Endodermal cell (in vitro differentiated cells): Measurements from ENCODE around the gene MARCHF5. TPM values are rescaled to one million over a fixed set of nuclear protein-coding genes. Genes with fewer than 3 reads are reported as not detected.
"Not testable (repeated sequence)": the region's sequence is repeated elsewhere in the genome, so short reads cannot be mapped to it uniquely, and the experiment has no call there.

Experiments used
- DNase-seq: peaks from one replicate; pipeline ENCODE4 v3.0.0-alpha.2; 2017
- H3K27ac ChIP-seq: 2 replicates; pipeline ENCODE4 v1.5.1; 2013; ENCODE audit warnings: mild to moderate bottlenecking, low read depth, low read length, moderate library complexity
- H3K27me3 ChIP-seq: 2 replicates; pipeline ENCODE4 v1.6.1; 2013; ENCODE audit warnings: mild to moderate bottlenecking, low read length, moderate library complexity; ENCODE audit not compliant: insufficient read depth, control insufficient read depth, poor library complexity, severe bottlenecking
- H3K36me3 ChIP-seq: 2 replicates; pipeline ENCODE4 v1.7.0; 2013; ENCODE audit warnings: mild to moderate bottlenecking, low read length, moderate library complexity; ENCODE audit not compliant: control insufficient read depth, insufficient read depth
- H3K4me1 ChIP-seq: one replicate; pipeline ENCODE4 v1.7.0; 2013; ENCODE audit warnings: low read length; ENCODE audit not compliant: control insufficient read depth, insufficient read depth
- H3K4me3 ChIP-seq: 2 replicates; pipeline ENCODE4 v1.5.1; 2013; ENCODE audit warnings: mild to moderate bottlenecking, low read length, moderate library complexity
- H3K9ac ChIP-seq: 2 replicates; pipeline ENCODE4 v1.6.1; 2013; ENCODE audit warnings: mild to moderate bottlenecking, low read length, moderate library complexity; ENCODE audit not compliant: poor library complexity, severe bottlenecking; ENCODE audit errors: extremely low read depth
- H3K9me3 ChIP-seq: 2 replicates; pipeline ENCODE4 v1.6.1; 2013; ENCODE audit warnings: mild to moderate bottlenecking, low read length, moderate library complexity; ENCODE audit not compliant: control insufficient read depth
- H3K27ac Mint-ChIP-seq: 2 replicates; pipeline ENCODE4 v1.8.0; 2020; ENCODE audit warnings: mixed read lengths
- H3K27me3 Mint-ChIP-seq: 2 replicates; pipeline ENCODE4 v1.8.0; 2021; ENCODE audit warnings: mild to moderate bottlenecking, mixed read lengths; ENCODE audit not compliant: insufficient read depth
- H3K36me3 Mint-ChIP-seq: 2 replicates; pipeline ENCODE4 v1.8.0; 2020; ENCODE audit warnings: low read depth, mixed read lengths
- H3K4me1 Mint-ChIP-seq: 2 replicates; pipeline ENCODE4 v1.8.0; 2020; ENCODE audit warnings: mixed read lengths
- H3K4me3 Mint-ChIP-seq: 2 replicates; pipeline ENCODE4 v1.8.0; 2020; ENCODE audit warnings: mild to moderate bottlenecking, moderate library complexity, mixed read lengths
- H3K9me3 Mint-ChIP-seq: 2 replicates; pipeline ENCODE4 v1.8.0; 2020; ENCODE audit warnings: mild to moderate bottlenecking, mixed read lengths
- WGBS, 2 experiments: methylation state at CpG; one replicate each; pipeline versions ENCODE4 v1.1.5 to v1.1.7; 2013; ENCODE audit warnings: missing lambda C conversion rate in 2 of 2, mixed read lengths in 1 of 2; ENCODE audit not compliant: insufficient coverage in 1 of 2, insufficient read length in 1 of 2; 5-methylcytosine and 5-hydroxymethylcytosine counted together
- total RNA-seq, 2 donors: library from RNA; stranded (reverse); fragmentation: NEBNext Ultra II Directional in 1 of 2; extraction: Animal tissue kit (Norgen Biotek cat#: 25700) in 1 of 2; gene quantifications; 2 replicates in 1 of 2; 3 replicates in 1 of 2; pipeline ENCODE4 v1.2.1, GENCODE V29; 2021
- TF ChIP-seq, protein P1 (sequence below): fragments of 200-600 bp; sonication (generic); conservative IDR thresholded peaks from 2 replicates; pipeline ENCODE4 v1.5.0; 2021; ENCODE audit warnings: antibody characterized with exemption, mild to moderate bottlenecking

MARCHF5 gene
- total RNA-seq, 2 donors from 2014 or later, result 29.8 to 38.0 TPM

DNA sequence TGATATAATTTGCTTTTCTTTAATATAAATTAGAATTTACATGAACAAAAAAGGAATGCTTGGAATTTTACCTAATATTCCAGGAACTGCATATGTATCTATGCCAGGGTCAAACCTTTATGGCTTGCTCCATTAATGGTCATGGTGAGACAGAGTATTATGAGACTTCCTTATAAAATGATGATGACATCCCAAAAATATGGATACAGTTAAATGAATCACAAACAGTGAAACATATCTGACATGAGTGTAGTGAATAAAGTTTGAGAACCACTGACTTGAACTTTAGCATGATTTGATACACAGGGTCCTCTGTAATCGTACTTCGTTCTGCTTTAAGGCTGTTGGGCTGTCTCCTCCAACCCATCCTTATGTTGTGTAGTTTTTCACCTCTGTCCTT lies 51.8 kb downstream of the MARCHF5 start:
- 92 to 100% methylated on average over 2 of the region's 2 CpGs for WGBS, 2 experiments
- no peak overlapping the region for H3K27ac ChIP-seq
- H3K9ac ChIP-seq, result no peak overlapping the region
- Mint-ChIP-seq H3K4me1 (no peaks in the 10 kb centered on the region), H3K27me3 (no peaks in the 10 kb centered on the region), H3K9me3 (no peaks in the 10 kb centered on the region), H3K4me3 (no peak overlapping the region), H3K27ac (no peak overlapping the region), H3K36me3 (peaks cover 46% of the 10 kb centered on the region)
- no peak for DNase-seq
- TF ChIP-seq, protein P1, sequence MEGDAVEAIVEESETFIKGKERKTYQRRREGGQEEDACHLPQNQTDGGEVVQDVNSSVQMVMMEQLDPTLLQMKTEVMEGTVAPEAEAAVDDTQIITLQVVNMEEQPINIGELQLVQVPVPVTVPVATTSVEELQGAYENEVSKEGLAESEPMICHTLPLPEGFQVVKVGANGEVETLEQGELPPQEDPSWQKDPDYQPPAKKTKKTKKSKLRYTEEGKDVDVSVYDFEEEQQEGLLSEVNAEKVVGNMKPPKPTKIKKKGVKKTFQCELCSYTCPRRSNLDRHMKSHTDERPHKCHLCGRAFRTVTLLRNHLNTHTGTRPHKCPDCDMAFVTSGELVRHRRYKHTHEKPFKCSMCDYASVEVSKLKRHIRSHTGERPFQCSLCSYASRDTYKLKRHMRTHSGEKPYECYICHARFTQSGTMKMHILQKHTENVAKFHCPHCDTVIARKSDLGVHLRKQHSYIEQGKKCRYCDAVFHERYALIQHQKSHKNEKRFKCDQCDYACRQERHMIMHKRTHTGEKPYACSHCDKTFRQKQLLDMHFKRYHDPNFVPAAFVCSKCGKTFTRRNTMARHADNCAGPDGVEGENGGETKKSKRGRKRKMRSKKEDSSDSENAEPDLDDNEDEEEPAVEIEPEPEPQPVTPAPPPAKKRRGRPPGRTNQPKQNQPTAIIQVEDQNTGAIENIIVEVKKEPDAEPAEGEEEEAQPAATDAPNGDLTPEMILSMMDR, result no peak
- no peak overlapping the region for H3K4me3 ChIP-seq
- H3K27me3 ChIP-seq, result no peaks in the 10 kb centered on the region
- peaks cover 58% of the 10 kb centered on the region for H3K36me3 ChIP-seq
- H3K4me1 ChIP-seq, result no peaks in the 10 kb centered on the region
- no peaks in the 10 kb centered on the region for H3K9me3 ChIP-seq

DNA sequence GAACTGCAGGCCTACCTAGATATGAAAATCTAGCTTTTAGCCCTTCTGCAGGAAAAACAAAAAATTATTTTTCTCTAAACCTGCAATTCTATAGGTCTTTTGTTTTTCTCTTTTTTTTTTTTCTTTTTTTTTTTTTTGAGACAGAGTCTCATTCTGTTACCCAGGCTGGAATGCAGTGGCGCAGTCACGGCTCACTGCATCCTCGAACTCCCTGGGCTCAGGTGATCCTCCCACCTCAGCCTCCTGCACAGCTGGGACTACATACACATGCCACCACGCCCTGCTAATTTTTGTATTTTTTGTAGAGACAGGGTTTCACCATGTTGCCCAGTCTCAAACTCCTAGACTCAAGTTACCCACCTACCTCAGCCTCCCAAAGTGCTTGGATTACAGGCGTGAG lies 54.6 kb downstream of the MARCHF5 start:
- Mint-ChIP-seq H3K4me1 (peaks cover 13% of the 10 kb centered on the region), H3K36me3 (peaks cover 67% of the 10 kb centered on the region)
- 96% methylated on average over 5 of the region's 5 CpGs; no CpG with 5 or more reads in 1 of the 2 experiments for WGBS, 2 experiments
- not testable (repeated sequence) for H3K27me3 ChIP-seq, H3K9me3 ChIP-seq, H3K27me3 Mint-ChIP-seq, H3K9me3 Mint-ChIP-seq, H3K4me3 Mint-ChIP-seq, H3K4me3 ChIP-seq, DNase-seq, H3K9ac ChIP-seq, H3K27ac ChIP-seq, H3K27ac Mint-ChIP-seq
- H3K36me3 ChIP-seq, result peaks cover 71% of the 10 kb centered on the region
- H3K4me1 ChIP-seq, result peaks cover 10% of the 10 kb centered on the region

DNA sequence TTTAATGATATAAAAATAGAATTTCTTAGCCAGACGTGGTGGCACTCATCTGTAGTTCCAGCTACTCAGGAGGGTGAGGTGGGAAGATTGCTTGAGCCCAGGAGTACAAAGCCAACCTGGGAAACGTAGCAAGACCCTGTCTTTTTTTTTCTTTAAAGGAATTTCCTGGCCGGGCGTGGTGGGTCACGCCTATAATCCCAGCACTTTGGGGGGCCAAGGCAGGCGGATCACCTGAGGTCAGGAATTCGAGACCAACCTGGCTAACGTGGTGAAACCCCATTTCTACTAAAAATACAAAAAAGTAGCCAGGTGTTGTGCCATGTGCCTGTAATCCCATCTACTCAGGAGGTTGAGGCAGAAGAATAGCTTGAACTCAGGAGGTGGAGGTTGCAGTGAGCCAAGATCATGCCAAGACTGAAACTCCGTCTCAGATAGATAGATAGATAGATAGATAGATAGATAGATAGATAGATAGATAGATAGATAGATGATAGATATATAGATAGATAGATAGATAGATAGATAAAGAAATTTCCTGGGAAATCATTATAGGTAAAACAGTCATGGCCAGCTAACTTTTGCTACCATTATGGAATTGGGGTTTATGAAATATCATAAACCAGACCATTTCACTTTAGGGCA lies 56.2 kb downstream of the MARCHF5 start:
- not testable (repeated sequence) for H3K4me3 Mint-ChIP-seq, H3K9me3 Mint-ChIP-seq, H3K27ac Mint-ChIP-seq, H3K27me3 ChIP-seq, H3K4me3 ChIP-seq, H3K9ac ChIP-seq, H3K27me3 Mint-ChIP-seq, DNase-seq, H3K9me3 ChIP-seq, H3K27ac ChIP-seq
- Mint-ChIP-seq H3K4me1 (peaks cover 16% of the 10 kb centered on the region), H3K36me3 (peaks cover 65% of the 10 kb centered on the region)
- Histone ChIP-seq H3K4me1 (peaks cover 15% of the 10 kb centered on the region), H3K36me3 (peaks cover 65% of the 10 kb centered on the region)
- whole genome bisulfite sequencing, 2 experiments, result 92 to 96% methylated on average over 6 to 9 of the region's 9 CpGs

DNA sequence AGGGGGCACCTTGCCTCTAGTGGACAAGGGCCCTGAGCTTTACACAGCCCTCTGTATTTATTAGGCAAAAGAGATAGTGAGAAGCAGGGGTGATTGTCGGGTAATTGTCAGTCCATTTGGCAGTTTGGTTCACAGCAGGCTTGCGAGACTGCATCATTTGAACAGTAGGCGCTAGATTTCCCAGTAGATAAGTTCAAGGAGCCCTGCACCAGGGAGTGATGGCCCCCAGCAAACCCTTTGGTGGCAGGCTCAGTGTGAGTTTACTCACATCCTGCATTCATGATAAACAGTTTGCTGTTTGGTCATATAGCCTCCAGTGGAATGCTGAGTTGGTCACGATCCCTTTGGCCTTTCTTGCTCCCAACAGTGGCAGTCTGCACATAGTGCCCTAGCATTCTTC lies 59.4 kb downstream of the MARCHF5 start:
- Histone ChIP-seq H3K27ac (no peak overlapping the region), H3K4me1 (peaks cover 20% of the 10 kb centered on the region), H3K9ac (no peak overlapping the region), H3K9me3 (no peaks in the 10 kb centered on the region), H3K27me3 (peaks cover 18% of the 10 kb centered on the region), H3K36me3 (peaks cover 38% of the 10 kb centered on the region), H3K4me3 (no peak overlapping the region)
- no peak overlapping the region for H3K4me3 Mint-ChIP-seq
- DNase-seq, result peak; percentile 86
- no peaks in the 10 kb centered on the region for H3K9me3 Mint-ChIP-seq
- H3K27me3 Mint-ChIP-seq, result peaks cover 25% of the 10 kb centered on the region
- TF ChIP-seq, protein P1, result no peak
- H3K4me1 Mint-ChIP-seq, result peaks cover 30% of the 10 kb centered on the region
- peaks cover 42% of the 10 kb centered on the region for H3K36me3 Mint-ChIP-seq
- 62 to 74% methylated on average over 3 to 4 of the region's 4 CpGs for WGBS, 2 experiments
- peak overlapping the region; percentile 55 for H3K27ac Mint-ChIP-seq
